GM19238 (cell line): ENCODE results near the gene ACAP1.

Experiments used
- DNase-seq: peaks from one replicate; pipeline ENCODE4 v3.0.0; 2011; ENCODE audit warnings: low spot score; ENCODE audit not compliant: insufficient read length

The ACAP1 gene

GRCh38 chr17:7384489-7385081 lies 48.3 kb downstream of the ACAP1 start:
- DNase-seq: no peak

- DNase-seq: no peak
Measured at GRCh38 chr17:7388856-7389255, 52.5 kb downstream of the ACAP1 start.

DNA sequence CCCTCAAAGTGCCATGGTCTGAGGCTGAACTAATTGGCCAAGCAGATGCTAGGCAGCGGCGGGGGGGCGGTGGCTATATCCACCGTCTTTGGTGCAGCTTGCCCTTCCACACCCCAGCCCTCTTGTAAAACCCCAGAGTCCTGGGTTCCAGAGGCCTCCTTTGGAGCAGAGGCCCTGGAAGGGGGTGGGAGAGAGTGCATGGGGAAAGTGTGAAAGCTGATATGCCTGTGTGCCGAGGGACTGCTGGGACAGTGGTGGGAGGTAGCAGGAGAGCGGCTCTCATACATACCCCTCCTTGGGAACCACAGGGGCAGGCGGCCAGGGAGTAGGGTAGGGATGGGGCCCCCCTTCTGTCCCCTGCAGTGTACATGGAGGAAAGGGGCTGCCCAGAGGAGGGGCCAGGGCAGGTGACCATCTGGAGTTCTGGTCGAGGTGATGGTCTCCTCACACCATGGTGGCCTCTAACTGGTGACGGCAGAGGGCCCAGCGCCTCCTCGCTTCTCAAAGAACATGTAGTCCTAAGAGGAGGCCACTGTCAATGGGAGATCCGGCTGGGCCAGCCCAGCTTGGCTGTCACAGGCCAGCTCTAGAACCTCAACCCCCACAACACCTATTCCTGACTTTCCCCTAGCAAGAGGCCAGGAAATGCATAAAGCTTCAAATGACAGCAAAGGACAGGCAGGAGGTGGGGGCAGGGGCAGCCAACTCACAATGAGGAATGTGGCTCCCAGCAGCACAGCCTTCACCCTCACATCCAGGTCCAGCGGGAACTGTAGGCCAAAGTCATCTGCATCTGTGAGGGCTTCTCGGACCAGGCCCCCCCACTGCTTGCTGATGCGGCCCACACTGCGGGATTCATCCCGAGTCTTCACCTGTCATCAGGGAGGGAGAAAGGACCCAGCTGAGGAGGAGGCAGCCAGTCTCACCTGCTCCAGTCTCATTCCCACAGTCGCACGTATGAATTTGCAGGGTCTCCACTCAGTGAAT lies 53.9 kb downstream of the ACAP1 start:
- no peak for DNase-seq

DNA sequence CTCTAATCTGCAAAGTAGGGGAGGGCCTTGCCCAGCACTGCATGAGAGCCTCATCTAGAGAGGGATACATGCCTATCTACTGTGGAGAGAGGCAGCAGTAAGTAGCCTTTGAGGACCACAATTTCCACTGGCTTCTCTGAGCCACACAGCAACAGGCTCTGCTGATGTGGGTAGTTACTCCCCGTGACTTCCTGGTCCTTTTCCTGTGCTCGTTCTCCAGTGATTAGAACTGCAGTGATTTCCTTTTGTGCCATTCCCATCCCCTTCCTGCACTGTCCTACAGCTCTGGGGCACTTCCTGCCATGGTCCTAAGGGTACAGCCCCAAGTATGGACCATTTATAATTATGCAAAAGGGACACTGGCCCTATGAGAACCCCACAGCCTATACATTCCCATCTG lies 55.0 kb downstream of the ACAP1 start:
- DNase-seq: no peak

DNA sequence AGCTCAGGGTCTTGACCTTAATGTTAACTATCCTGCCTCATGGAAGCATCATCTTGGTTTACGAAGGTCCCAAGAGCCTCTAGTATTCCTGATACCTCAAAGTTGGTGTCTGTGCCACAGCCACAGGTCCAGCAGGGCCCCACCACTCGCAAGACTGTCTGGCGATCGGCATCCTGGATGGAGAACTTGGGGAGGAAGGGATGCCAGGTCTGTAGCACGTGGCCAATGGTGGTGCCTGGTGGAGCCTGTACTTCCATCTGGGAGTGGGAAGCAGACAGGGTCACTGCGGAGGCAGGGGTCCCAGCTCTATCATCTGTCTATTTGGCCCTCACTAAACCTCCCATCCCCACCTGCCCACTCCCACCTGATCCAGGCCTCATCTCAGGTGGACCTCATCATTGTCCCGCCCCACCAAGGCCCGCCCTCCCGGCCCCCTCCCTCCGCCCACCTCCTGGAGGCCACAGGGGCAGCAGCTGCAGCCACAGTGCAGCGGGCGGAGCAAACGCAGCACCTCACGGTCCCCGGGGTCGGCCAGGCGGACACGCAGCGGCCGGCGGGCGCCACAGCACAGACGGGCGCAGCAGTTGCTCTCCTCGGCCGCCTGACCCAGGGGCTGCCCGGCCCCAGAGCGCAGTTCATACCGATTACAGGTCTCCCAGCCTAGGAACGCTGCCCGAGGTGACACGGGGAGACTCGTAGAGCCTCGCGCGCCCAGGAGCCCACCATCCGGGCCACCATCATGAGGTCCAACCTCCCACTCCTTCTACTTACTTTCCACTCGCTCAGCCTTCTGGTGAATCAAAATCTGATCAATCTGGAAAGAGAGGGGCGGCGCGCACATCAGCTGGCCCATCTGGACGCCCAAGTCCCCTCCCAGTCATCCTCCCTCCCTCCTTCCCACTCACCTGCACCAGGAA lies 56.6 kb downstream of the ACAP1 start:
- DNase-seq: no peak

DNA sequence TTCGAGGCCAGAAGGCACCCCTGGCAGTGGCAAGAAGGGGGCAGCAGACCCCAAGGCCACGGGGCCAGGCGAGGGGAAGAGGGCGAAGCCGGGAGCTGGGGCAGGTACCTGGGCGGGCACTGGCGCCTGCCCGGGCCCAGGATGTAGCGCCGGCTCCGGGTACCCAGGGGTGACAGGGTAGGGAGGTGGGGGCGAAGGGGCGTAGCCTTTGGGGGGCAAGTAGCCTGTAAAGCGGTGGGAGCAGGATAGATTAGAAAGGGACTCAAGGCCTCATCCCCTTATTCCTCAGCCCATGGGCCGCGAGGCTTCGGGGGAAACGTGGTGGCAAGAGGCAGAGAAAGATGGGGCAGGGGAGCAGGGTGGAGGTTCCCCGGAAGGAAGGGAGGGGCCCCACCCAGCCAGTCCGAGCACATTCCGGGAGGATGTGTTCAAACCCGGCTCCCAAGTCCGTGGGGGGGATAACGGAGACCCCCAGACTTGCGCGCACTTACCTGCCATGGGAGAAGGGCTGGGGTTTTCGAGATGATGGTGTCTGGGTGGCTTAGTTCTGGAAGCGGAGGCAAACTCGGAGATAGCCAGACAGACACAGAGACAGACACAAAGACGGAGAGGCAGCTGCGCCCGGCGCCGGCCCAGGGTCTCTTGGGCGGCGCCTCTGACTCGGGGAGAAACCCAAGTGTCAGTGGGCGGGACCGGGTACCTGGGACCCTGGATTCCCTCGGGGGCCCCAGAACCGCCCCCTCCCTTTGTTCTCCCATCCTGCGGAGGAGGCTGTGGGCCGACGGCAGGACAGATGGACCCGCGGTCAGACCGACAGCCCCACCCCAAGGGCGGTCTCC lies 57.5 kb downstream of the ACAP1 start:
- DNase-seq: peak; percentile 80

- DNase-seq: peak; percentile 98
Measured at GRCh38 chr17:7394452-7395191, 58.3 kb downstream of the ACAP1 start, which contains the start of gene PLSCR3. Gene PLSCR3, minus strand, starts transcription at chr17:7394525. Its CDS starts 415 bp downstream, at chr17:7394110.

DNA sequence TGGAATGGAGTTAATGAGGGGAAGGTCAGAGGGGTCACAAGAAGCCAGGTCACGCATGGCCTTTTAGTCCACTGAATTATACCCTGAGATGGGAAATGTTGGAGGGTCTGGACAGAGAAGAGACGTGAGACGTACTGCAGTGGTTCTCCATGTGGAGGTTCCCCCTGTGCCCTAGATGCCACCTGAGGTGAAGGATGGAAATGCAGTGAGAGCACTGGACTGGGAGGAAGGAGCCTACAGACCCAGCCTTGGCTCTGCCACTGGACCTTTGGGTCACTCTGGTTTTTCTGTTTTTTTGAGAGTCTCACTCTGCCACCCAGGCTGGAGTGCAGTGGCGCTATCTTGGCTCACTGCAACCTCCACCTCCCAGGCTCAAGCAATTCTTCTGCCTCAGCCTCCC lies 59.8 kb downstream of the ACAP1 start:
- DNase-seq: no peak

- DNase-seq: no peak
Measured at GRCh38 chr17:7398612-7399011, 62.3 kb downstream of the ACAP1 start.
